GM12872 (cell line): ENCODE data around the gene LY86.

Experiments
- TF ChIP-seq, protein P1 (sequence below): IDR thresholded peaks from 3 replicates; pipeline ENCODE4 v1.5.1; 2011; ENCODE audit warnings: low read depth, mild to moderate bottlenecking, low read length, moderate library complexity; ENCODE audit not compliant: insufficient read depth

The LY86 gene

DNA sequence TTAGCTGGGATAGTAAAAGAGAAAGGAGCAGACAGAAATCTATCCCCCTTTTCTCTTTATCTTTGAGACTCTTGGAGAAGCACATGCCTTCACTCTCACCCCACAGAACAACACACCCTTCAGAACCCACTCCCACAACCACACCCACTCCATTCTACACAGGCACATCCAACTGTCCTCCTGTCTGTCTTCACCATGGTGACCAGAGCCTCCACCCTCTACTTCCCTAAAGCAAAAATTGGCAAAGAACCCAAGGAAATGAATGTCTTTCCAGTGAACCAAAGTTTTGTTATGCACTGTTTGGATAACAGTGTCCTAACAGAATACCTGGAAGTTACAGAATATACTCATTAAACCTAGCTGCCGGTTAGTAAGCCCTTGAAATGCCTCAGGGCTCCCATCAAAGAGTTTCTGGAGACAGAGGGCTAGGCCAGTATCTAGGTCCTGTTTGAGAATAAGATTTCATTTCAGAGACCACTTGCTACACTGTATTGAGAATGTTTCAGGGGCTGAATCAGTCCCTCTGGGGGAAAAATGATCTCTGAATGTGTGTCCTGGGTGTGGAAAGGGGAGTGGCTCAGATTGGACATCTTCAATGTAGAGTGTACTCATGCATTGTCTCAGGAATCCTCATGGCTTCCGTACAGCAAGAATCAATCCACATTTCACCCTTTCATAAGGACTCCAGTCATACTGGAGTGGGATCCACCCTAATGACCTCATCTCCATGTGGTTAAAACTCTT, 101.1 kb downstream of the LY86 start:
- TF ChIP-seq, protein P1, sequence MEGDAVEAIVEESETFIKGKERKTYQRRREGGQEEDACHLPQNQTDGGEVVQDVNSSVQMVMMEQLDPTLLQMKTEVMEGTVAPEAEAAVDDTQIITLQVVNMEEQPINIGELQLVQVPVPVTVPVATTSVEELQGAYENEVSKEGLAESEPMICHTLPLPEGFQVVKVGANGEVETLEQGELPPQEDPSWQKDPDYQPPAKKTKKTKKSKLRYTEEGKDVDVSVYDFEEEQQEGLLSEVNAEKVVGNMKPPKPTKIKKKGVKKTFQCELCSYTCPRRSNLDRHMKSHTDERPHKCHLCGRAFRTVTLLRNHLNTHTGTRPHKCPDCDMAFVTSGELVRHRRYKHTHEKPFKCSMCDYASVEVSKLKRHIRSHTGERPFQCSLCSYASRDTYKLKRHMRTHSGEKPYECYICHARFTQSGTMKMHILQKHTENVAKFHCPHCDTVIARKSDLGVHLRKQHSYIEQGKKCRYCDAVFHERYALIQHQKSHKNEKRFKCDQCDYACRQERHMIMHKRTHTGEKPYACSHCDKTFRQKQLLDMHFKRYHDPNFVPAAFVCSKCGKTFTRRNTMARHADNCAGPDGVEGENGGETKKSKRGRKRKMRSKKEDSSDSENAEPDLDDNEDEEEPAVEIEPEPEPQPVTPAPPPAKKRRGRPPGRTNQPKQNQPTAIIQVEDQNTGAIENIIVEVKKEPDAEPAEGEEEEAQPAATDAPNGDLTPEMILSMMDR = no peak

DNA sequence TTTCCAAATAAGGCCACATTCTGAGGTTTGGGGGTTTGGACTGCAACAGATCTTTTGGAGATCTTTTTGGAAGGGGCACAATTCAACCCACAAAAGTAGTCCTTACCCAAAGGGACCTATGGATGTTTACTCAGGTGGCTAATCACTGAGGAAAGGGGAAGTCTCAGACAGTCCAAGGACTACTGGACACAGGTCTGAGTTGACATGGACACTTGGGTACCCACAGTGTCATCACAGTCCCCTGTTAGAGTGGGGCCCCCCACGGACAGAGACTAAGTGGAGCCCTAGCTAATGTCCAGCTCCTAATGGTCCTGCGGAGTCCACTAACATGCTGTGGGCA, 101.6 kb downstream of the LY86 start:
- TF ChIP-seq, protein P1 = no peak

DNA sequence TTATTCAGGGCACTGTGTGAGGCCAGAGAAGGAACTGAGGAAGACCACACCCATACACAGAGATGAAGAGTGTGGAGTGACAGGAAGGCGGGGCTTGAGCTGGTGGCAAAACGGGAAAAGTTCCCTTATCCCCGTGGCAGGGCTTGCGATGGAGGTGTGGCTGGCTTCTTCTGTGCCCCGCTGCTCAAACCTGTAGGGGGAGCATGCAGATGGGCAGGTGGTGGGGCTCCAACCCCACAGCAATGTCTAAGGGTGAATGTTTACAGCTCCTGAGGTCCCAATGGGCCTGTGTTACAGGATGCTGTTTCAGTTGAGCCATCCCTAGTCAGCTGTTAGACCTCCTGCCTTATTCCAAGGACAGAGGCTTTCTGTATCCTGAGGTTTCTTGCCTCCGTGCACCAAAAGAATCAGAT, 105.9 kb downstream of the LY86 start:
- TF ChIP-seq, protein P1 = peak; percentile 16; the same call in 1 of the 3 replicates

DNA sequence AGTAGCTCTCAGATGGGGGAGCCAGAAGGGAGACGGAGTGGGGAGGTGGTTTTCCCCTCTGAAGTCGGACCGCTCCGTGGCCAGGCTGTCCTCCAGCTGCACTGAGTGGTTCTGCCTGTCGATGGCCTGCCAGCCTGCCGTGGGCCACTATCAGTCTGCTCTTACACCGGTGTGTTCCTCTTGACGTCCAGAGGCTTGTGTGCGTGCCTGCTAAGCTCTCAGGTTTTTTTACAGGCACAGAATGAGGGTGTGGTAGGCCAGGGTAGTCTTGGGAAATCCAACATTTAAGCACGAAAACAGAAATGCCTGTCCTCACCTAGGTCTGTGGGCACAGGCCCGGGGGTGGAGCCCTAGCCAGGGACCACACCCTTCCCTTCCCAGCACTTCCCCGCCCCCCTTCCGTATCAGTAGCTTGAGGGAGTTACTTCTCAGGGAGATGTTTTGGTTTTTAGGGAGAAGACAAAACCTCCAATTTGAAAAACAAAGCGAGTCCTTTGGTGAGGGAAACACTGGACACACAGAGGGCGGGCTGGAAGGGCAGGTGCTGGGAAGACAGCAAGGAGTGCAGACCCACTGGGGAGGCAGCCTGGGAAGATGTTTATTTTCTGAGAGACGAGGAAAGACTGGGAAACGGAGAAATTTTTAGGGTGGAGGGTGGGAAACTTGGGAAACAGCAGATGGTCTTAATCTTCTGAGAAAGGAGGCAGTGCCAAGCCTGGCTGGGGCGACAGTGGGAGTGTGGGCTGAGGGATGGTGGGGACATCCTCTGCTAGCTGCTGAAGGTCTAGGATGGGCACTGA, 106.5 kb downstream of the LY86 start:
- TF ChIP-seq, protein P1 = no peak

DNA sequence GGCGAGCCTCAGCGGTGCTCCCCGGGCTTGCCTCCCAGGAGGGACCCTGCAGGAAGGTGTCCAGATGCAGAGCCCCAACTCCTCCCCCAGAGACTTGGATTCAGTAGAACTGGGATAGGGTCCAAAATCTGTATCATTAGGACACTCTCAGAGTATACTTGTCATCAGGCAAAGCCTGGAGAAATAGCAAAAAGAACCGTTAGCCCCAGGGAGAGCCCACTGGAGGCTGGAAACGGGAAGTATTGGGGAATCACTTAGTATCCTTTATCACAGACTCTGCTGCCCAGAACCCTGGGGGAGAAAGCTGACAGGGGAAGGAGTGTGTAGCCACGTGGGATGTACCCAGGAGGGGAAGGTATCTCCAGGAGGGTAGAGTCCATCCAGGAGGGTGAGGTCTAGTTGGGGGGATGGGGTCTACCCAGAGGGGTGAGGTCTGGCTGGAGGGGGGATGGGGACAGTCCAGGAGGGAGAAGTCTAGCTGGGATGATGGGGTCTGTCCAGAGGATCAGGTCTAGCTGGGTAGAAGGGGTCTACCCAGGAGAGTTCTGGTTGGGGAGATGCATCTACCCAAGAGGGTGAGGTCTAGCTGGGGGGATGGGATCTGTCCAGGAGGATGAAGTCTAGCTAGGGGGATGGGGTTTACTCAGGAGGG, 107.2 kb downstream of the LY86 start:
- TF ChIP-seq, protein P1 = no peak

DNA sequence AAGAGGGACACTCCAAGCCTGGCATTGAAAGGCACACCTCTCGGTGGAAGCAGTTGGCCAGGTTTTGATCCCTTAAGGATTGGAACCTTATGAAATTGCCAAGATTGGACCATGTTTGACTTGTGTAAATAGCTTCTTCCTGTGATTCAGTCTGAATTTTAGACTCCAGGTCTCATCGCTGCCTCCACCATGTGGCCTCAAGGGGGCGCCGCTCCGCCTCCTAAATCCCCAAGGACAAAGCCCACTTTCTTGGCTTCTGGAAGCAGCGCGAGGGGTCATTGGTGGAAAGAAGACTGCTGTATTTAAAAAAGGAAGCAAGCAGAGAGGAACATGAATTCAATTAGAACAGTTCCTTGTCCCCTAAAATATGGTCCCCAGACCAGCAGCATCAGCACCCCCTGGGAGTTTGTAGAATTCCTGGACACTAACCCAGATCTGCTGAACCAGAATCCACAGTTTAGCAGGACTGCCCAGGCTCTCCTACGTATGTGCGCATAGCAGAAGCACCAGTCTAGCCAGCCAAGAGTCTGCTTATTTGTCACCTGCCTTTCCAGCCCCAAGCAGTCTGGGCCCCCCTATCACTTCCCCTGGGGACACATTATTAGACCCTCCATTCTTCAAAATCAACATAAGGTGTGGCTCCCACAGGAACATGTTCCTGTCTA, 108.5 kb downstream of the LY86 start:
- TF ChIP-seq, protein P1 = peak; percentile 78

DNA sequence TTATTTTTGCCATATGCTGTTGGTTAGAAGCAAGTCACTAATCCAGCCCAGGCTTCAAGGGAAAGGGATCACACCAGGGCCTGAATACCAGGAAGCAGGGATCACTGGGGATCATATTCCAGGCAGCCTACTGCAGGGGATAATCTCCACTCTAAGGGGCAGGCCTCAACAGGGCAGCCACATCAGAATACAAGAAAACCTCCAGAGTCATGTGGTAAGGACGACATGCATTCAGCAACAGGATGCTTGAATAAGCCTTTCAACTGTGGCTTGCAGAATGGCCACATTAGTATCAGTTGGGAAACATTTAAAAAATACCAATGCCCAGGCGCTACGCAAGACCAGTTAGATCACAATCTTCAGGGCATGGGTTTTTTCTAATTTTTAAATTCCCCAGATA, 109.1 kb downstream of the LY86 start:
- TF ChIP-seq, protein P1 = no peak
